Measurements from ENCODE around the gene ANKRD16. TPM values are rescaled to one million over a fixed set of nuclear protein-coding genes. Genes with fewer than 3 reads are reported as not detected.

Gene ANKRD16
- total and polyA plus RNA-seq, 2 experiments from 2014 or later: 6.4 to 16.1 TPM

DNA sequence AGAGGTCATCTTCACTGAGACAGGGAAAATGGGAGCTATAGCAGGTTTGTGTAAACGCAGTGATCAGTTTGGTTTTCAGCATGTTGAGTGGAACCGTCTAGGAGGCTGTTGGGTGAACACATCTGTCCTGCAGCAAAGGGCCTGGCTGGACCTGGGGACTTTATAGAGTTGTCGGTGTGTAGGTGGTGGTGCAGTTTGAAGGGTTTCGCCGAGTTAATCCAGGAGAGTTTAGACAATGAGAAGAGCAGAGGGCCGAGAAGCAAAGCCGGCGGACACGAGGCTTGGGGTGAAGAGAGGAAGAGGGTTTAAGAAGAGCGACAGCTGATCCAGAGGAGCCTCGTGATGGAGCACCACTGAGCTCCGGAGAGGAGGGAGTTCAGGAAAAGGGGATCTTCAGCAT is 48.6 kb upstream of the ANKRD16 start:
- Histone ChIP-seq H2AFZ (no peak overlapping the region), H3K36me3 (ENCODE audit: insufficient read depth) (peaks cover 17% of the 10 kb centered on the region; the same call in 1 of the 2 replicates), H3K9me2 (ENCODE audit: insufficient read depth) (no peaks in the 10 kb centered on the region), H4K20me1 (replicated peaks; ENCODE audit: insufficient read depth) (peaks cover 8% of the 10 kb centered on the region), H3K4me1 (ENCODE audit: insufficient read depth) (peaks cover under 1% of the 10 kb centered on the region; the same call in 1 of the 2 replicates), H3K4me2 (no peak overlapping the region), H3K4me3 (no peak overlapping the region), H3F3A (replicated peaks; ENCODE audit: low read depth) (0 out of 2 replicates have a peak, but pooled peaks cover 5% of the 10 kb centered on the region), H3K27ac (ENCODE audit: low read depth) (no peak overlapping the region), H3K79me2 (replicated peaks; ENCODE audit: insufficient read depth) (no peaks in the 10 kb centered on the region), H3K27me3 (ENCODE audit: insufficient read depth) (no peaks in the 10 kb centered on the region)
- Mint-ChIP-seq H3K9me3 (no peaks in the 10 kb centered on the region), H3K4me1 (peaks cover 6% of the 10 kb centered on the region), H3K27me3 (ENCODE audit: insufficient read depth, low read depth, poor library complexity) (peaks cover 6% of the 10 kb centered on the region), H3K36me3 (ENCODE audit: low read depth) (peaks cover 36% of the 10 kb centered on the region), H3K27ac (no peak overlapping the region), H3K4me3 (no peak overlapping the region)
- TF ChIP-seq CREB1 (CRISPR knock-in tag; IDR thresholded peaks at IDR 0.05; ENCODE audit: low read depth) (no peak), ZNF114 (CRISPR knock-in tag; IDR thresholded peaks at IDR 0.05) (no peak), EZH2phosphoT487 (IDR thresholded peaks at IDR 0.05; ENCODE audit: unreplicated experiment) (no peak), EZH2 (IDR thresholded peaks at IDR 0.05; ENCODE audit: low read depth, unreplicated experiment) (no peak), JUNB (IDR thresholded peaks at IDR 0.05; ENCODE audit: unreplicated experiment) (no peak), STAT1 (IDR thresholded peaks at IDR 0.05; ENCODE audit: unreplicated experiment) (no peak), NANOG (IDR thresholded peaks at IDR 0.05; ENCODE audit: borderline replicate concordance) (no peak), POLR2AphosphoS5 (IDR thresholded peaks at IDR 0.05; ENCODE audit: low read depth) (no peak), ZNF331 (CRISPR knock-in tag; IDR thresholded peaks at IDR 0.05; ENCODE audit: low read depth) (no peak)
- TF ChIP-seq, protein P1, sequence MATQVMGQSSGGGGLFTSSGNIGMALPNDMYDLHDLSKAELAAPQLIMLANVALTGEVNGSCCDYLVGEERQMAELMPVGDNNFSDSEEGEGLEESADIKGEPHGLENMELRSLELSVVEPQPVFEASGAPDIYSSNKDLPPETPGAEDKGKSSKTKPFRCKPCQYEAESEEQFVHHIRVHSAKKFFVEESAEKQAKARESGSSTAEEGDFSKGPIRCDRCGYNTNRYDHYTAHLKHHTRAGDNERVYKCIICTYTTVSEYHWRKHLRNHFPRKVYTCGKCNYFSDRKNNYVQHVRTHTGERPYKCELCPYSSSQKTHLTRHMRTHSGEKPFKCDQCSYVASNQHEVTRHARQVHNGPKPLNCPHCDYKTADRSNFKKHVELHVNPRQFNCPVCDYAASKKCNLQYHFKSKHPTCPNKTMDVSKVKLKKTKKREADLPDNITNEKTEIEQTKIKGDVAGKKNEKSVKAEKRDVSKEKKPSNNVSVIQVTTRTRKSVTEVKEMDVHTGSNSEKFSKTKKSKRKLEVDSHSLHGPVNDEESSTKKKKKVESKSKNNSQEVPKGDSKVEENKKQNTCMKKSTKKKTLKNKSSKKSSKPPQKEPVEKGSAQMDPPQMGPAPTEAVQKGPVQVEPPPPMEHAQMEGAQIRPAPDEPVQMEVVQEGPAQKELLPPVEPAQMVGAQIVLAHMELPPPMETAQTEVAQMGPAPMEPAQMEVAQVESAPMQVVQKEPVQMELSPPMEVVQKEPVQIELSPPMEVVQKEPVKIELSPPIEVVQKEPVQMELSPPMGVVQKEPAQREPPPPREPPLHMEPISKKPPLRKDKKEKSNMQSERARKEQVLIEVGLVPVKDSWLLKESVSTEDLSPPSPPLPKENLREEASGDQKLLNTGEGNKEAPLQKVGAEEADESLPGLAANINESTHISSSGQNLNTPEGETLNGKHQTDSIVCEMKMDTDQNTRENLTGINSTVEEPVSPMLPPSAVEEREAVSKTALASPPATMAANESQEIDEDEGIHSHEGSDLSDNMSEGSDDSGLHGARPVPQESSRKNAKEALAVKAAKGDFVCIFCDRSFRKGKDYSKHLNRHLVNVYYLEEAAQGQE (IDR thresholded peaks at IDR 0.05; ENCODE audit: unreplicated experiment): no peak
- TF ChIP-seq, protein P2, sequence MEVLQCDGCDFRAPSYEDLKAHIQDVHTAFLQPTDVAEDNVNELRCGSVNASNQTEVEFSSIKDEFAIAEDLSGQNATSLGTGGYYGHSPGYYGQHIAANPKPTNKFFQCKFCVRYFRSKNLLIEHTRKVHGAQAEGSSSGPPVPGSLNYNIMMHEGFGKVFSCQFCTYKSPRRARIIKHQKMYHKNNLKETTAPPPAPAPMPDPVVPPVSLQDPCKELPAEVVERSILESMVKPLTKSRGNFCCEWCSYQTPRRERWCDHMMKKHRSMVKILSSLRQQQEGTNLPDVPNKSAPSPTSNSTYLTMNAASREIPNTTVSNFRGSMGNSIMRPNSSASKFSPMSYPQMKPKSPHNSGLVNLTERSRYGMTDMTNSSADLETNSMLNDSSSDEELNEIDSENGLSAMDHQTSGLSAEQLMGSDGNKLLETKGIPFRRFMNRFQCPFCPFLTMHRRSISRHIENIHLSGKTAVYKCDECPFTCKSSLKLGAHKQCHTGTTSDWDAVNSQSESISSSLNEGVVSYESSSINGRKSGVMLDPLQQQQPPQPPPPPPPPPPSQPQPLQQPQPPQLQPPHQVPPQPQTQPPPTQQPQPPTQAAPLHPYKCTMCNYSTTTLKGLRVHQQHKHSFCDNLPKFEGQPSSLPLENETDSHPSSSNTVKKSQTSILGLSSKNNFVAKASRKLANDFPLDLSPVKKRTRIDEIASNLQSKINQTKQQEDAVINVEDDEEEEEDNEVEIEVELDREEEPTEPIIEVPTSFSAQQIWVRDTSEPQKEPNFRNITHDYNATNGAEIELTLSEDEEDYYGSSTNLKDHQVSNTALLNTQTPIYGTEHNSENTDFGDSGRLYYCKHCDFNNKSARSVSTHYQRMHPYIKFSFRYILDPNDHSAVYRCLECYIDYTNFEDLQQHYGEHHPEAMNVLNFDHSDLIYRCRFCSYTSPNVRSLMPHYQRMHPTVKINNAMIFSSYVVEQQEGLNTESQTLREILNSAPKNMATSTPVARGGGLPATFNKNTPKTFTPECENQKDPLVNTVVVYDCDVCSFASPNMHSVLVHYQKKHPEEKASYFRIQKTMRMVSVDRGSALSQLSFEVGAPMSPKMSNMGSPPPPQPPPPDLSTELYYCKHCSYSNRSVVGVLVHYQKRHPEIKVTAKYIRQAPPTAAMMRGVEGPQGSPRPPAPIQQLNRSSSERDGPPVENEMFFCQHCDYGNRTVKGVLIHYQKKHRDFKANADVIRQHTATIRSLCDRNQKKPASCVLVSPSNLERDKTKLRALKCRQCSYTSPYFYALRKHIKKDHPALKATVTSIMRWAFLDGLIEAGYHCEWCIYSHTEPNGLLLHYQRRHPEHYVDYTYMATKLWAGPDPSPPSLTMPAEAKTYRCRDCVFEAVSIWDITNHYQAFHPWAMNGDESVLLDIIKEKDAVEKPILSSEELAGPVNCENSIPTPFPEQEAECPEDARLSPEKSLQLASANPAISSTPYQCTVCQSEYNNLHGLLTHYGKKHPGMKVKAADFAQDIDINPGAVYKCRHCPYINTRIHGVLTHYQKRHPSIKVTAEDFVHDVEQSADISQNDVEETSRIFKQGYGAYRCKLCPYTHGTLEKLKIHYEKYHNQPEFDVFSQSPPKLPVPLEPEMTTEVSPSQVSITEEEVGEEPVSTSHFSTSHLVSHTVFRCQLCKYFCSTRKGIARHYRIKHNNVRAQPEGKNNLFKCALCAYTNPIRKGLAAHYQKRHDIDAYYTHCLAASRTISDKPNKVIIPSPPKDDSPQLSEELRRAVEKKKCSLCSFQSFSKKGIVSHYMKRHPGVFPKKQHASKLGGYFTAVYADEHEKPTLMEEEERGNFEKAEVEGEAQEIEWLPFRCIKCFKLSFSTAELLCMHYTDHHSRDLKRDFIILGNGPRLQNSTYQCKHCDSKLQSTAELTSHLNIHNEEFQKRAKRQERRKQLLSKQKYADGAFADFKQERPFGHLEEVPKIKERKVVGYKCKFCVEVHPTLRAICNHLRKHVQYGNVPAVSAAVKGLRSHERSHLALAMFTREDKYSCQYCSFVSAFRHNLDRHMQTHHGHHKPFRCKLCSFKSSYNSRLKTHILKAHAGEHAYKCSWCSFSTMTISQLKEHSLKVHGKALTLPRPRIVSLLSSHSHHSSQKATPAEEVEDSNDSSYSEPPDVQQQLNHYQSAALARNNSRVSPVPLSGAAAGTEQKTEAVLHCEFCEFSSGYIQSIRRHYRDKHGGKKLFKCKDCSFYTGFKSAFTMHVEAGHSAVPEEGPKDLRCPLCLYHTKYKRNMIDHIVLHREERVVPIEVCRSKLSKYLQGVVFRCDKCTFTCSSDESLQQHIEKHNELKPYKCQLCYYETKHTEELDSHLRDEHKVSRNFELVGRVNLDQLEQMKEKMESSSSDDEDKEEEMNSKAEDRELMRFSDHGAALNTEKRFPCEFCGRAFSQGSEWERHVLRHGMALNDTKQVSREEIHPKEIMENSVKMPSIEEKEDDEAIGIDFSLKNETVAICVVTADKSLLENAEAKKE (CRISPR knock-in tag; IDR thresholded peaks at IDR 0.05): no peak
- TF ChIP-seq, protein P3, sequence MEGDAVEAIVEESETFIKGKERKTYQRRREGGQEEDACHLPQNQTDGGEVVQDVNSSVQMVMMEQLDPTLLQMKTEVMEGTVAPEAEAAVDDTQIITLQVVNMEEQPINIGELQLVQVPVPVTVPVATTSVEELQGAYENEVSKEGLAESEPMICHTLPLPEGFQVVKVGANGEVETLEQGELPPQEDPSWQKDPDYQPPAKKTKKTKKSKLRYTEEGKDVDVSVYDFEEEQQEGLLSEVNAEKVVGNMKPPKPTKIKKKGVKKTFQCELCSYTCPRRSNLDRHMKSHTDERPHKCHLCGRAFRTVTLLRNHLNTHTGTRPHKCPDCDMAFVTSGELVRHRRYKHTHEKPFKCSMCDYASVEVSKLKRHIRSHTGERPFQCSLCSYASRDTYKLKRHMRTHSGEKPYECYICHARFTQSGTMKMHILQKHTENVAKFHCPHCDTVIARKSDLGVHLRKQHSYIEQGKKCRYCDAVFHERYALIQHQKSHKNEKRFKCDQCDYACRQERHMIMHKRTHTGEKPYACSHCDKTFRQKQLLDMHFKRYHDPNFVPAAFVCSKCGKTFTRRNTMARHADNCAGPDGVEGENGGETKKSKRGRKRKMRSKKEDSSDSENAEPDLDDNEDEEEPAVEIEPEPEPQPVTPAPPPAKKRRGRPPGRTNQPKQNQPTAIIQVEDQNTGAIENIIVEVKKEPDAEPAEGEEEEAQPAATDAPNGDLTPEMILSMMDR (conservative IDR thresholded peaks at IDR 0.05; ENCODE audit: low read depth in 2 of 2): no peak
- TF ChIP-seq, protein P4, sequence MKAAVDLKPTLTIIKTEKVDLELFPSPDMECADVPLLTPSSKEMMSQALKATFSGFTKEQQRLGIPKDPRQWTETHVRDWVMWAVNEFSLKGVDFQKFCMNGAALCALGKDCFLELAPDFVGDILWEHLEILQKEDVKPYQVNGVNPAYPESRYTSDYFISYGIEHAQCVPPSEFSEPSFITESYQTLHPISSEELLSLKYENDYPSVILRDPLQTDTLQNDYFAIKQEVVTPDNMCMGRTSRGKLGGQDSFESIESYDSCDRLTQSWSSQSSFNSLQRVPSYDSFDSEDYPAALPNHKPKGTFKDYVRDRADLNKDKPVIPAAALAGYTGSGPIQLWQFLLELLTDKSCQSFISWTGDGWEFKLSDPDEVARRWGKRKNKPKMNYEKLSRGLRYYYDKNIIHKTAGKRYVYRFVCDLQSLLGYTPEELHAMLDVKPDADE (IDR thresholded peaks at IDR 0.05): no peak
- no peak for ATAC-seq
- DNase-seq (ENCODE audit: low spot score): no peak

Data from GM23338 (cell line).